GM18861 (cell line): ENCODE data around the gene YWHAG.
"Not testable (repeated sequence)": the region's sequence is repeated elsewhere in the genome, so short reads cannot be mapped to it uniquely, and the experiment has no call there.

Source experiments
- ATAC-seq: cut with Tn5 transposase; IDR thresholded peaks from one replicate; pipeline ENCODE4 v1.9.1; 2021; ENCODE audit not compliant: unreplicated experiment

The YWHAG gene

DNA sequence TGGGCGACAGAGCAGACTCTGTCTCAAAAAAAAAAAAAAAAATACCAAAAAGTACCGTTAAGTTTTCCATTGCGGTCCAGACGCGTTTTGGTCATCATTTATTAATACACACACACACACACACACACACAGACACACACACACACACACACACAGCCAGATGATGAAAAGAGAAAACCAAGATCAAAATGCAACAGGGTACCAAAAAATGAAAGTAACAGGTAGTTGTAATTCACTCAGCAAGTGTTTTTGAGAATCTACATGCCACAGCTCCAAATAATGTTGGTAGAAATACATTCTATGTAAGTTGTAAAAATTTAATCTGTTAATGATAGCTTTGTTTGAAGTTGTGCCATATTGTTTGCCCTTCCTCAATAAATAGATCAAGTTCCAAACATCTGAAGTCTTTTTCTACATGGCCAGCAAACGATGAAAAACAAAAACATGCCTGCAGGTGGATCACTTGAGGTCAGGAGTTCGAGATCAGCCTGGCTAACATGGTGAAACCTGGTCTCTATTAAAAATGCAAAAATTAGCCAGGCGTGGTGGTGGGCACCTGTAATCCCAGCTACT, 9.4 kb downstream of the YWHAG start:
- no peak for ATAC-seq

DNA sequence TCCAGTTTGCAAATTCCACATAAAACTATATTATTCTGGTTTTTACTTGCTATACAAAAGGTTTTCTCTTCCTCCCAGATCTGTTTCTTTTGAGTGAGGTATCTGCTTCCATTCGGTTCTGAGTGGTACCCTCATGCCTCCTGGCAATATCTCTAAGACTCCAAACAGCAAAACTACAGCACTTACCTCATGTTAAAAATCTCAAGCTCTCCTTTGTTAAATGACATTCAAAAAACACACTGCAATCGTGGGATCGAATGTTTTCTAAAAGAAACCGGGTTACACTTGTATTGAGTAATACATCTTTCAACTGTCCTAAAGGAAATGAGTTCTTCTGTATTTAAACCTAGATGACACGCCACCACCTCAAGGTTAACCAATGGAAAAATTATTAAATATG, 11.1 kb downstream of the YWHAG start:
- ATAC-seq = no peak

DNA sequence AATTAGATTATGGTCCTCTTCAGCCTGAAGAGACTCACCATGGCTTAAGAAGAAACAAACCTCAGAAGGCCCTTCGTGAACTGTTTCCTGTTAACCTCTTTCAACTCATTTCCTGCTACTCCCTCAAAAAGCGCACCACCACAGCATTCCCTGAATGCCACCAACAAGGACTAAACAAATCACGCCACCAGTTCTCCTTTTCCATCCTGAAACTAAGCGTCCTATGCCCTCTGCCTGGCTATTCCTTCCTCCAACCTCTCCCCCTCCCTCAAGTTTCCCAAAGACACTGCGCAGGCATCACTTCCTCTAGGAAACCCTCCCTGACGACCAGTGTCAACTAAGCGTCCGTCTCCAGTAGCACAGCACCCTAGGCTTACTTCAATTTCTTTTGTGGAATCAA, 12.0 kb downstream of the YWHAG start:
- no peak for ATAC-seq

DNA sequence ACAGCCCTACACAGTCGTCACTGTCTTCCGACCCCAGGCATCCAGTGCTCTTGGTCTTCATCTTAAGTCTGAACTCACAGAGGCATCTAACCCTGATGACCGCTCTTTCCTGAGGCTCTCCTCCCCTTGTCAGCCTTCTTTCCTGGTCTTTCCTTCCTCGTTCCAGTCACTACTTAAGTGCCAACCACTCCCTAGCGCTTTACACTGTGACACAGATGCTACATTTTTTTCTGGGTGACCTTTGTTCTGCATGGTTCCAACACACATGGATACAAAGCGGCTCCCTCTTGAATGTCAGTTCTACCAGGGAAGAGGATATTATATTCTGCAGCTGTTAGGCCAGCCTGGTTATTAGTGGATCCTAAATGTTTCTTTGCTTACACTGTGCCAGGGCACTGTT, 12.7 kb downstream of the YWHAG start:
- ATAC-seq = no peak

DNA sequence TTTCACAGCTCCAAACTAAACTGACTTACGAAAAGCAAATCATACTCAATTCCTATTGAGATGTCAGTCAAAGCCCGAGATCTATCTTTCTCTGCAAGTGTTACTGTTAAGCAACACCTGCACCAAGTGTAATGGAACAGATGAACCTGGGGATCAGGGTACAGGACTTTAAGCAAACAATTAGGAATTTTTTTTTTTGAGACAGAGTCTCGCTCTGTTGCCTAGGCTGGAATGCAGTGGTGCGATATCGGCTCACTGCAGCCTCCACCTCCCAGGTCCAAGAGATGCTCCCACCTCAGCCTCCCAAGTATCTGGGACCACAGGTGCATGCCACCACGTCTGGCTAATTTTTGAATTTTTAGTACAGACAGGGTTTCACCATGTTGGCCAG, 14.9 kb downstream of the YWHAG start:
- no peak for ATAC-seq

DNA sequence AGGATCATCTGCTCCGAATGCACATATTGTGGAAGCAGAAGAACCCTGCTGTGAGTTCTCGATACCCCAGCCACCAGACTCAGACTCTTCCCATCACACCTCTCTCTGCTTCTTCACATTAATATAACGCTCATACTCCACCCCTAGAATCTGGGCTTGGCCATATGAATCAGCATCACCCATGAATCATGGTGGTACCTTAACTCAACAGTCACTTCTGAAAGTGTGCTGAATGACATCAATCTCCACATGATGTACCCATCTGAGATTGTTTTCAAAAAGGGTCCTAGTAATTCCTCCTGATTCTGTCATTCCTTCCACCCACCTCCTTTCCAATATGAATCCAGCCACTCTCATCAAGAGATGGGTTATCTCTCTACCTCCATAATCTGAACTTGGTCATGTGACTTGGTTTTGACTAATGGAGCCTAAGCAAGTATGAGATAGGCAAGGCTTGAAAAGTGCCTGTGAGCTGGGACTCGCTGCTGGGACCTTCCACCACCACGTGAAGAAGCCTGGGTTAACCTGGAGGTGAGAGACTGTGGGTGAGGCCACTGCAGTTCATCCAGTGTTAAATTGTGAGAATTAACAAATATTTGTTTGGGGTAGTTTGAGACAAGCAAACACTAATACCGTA, 15.4 kb downstream of the YWHAG start:
- no peak for ATAC-seq

DNA sequence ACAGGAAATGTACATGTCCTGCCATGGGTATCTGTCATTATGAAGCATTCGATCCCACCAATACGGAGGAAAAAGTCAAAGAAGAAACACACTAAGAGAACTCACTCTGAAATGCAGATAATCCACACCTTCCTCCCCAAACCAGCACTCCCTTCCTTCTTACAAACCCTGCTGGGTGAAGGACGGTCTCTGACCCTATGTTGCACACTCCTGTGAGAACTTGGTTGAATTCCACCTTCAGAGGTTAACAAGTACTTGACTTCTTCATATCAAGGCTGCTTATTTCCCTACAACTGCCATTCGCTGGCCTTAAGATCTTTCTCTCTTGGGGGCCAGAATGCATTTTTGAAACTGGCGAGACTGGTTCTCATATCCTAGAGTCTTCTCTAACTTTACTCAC, 16.6 kb downstream of the YWHAG start:
- no peak for ATAC-seq

DNA sequence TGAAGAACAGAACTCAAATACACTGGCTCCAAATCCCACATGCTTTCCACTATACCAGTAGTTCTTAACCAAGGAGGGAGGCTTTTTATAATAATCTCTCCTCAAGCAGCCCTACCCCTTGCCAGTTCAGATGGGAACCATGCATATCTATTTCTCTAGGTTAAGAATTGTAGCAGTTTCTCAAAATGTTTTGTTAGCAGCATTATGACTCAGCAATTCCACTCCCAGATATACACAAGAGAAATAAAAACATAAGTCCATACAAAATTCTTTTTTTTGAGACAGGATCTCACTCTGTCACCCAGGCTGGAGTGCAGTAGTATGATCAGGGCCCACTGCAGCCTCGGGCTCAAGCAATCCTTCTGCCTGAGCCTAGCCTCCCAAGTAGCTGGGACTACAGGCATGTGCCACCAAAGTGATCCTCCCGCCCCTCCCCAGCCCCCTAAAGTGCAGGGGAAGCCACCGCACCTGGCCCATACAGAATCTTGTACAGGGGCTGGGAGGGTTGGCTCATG, 18.1 kb downstream of the YWHAG start:
- no peak for ATAC-seq

DNA sequence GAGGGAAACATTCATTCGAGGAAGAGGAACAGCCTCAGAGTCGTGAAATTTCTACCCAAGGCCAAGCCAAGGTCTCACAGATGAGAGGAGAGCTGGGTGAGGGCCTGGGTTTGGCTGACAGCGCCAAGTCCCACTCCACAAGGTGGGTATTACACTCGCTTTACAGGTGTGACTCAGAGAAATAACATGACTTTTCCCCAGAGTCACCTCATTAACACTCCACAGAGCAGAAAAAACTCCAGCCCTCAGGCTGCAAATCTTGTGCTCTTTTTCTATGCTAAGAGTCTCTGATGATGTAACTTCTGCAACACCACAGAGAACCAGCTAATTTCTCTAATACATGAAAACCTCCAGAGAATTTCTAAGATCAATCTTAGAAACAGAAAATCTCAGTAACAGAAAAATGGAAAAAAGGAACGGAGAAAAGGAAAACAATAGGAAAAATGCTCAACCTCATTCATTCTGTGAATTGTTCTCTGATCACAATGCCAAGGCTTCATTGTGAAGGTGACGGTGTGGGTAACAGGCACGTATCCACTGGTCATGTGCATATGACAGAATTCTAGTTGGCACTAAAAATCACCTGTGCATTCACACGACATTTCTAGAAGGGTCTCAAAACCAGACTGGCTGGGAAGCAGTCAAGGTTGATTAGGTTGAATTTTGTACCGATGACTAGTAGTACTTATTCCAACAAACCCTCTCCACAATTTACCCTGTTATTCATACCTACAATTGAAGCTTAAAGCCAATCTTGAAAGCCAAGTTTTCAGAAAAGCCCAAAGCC, 20.3 kb downstream of the YWHAG start:
- ATAC-seq = no peak

DNA sequence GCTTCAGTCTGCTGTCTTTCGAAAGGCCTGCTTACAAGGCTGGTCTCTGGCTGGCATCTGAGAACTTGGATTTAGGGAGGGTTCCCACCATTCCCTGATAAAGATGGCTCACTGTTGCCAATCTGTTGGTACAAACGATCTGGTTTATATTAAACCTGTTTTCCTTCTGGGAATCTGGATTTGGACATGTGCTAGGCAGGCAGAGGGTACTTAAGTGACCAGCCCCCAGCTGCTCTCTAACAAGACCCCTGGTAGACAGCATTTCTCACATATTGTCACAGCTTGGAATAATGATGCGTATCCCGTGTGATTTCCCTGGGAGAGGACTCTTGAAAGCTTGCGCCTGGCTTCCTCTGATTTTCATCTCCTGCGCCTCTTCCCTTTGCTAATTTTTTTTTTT, 21.6 kb downstream of the YWHAG start:
- ATAC-seq = no peak

DNA sequence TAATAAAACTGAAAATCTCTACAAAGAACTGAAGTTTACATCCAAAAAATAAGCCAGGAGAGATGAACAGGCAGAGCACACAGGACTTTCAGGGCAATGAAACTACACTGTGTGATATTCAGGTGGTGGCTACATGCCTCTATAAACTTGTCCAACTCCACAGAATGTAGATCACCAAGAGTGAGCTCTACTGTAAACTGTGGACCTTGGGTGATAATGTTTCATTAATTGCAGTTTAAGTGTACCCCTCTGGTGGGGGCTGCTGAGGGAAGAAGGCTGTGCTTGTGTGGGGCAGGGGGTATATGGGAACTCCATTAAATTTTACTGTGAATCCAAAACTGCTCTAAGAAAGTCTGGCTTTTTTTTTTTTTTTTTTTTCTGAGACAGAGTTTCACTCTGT, 22.7 kb downstream of the YWHAG start:
- no peak for ATAC-seq

DNA sequence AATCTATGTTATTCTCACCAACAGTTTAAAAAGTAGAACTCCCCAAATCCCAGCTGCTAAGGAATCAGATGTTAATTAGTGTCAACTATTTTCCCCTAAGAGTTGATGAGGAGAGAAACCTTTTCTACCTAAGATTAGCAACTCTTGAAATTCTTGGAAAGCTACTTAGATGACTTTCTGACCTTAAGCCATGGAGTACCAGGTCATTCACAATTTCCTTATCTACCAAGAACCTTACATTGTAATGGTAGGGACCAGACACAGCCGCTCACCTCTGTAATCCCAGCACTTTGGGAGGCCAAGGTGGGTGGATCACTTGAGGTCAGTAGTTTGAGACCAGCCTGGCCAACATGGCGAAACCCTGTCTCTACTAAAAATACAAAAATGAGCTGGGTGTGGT, 23.4 kb downstream of the YWHAG start:
- ATAC-seq = not testable (repeated sequence)

DNA sequence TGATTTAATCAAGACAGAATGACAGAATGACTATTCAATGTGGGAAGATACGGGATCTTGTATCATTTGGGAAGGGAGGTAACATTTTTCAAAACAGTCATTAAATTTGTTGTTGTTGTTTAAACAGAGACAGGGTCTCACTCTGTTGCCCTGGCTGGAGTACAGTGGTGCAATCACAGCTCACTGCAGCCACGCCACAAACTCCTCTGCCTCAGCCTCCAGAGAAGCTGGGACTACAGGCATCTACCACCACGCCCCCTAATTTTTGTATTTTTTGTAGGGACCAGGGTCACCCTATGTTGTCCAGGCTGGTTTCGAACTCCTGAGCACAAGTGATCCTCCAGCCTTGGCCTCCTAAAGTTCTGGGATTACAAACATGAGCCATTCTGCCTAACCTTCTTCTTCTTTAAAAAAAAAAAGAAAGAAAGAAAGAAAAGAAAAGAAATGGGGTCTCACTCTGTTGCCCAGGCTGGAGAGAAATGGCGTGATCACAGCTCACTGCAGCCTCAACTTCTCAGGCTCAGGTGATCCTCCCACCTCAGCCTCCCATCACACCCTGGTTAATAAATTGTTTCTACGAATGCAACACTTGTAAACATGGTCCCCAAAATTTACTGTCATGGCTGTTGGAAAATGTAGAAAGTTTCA, 24.3 kb downstream of the YWHAG start:
- no peak for ATAC-seq

DNA sequence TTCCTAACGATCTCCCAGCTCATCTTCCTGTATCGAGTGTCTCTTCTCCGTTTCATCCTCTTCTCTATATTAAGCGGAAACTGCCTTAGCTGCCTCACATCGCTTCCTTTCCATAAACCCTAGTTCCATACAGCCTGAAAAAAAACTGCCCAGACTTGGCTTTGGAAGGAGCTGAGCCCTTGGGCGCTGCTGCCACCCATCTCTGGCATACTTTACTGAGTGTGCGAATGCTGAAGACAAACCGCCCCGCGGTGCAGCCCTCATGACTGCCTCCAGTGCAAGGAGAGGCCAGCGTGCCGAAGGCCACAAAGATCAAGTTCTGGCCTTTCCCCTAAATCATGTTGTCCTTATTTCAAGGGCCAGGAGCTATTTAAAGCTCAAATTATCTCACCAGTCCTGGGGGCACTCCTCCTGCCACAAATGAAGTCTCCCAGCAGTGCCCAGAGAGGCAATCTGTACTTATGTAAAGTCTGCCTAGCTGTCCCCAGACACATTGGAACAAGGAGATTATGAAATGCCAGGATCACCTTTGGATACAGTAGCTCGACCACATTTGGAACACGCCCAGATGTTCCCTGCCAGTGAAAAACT, 25.2 kb downstream of the YWHAG start:
- no peak for ATAC-seq

DNA sequence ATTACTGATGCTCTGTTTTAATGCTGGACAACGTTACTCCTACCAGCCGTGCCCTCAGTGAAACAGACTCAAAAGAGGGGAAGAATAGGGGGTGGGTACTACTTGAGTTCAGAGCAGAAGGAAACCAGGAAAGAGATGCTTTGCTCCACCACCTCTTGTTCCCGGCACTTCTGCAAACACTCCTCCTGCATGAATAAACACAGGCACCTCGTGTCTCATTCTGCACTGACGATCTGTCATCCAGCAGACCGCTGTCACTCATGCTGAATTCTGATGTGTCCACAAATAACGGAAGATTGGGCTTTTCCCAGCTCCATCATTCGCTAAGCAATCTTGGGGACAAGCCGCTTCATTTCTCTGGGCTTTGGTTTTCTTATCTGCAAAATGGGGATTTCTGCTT, 26.7 kb downstream of the YWHAG start:
- no peak for ATAC-seq

DNA sequence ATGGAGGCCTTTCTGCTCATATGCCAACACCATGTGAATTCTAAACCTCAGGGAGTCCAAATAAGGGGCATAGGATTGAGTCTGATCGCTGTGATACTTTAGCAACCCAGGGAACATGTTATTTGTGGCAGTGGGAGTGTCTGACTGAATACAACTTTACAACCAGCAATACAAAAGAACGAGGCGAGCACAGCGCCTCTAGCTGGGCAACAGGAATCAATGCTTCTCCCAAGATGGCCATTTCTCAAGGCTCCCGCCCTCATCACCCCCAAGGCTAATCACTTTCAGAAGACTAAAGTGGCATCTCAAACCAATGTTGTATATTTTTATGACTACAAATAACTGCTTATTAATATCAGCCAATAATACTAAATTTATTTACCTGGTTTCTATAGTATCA, 28.1 kb downstream of the YWHAG start:
- no peak for ATAC-seq

DNA sequence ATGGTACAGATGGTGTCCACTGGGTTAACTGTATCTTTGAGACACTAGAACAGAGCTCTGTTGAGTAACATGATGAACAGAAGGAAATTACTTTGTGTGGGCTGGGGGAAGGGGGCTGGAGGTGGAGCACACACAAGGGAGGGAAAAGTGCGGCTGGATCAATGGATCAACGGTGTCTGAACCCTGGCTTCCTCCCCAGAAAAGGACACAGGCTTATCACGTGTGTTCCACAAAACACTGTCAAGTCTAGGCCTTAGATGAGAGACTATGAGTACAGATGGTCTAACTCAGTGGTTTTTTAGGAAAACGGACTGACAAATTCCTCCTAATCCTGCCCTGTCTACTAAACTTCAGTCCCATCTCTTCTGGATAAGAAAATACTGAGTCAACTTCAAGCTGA, 28.5 kb downstream of the YWHAG start:
- no peak for ATAC-seq

DNA sequence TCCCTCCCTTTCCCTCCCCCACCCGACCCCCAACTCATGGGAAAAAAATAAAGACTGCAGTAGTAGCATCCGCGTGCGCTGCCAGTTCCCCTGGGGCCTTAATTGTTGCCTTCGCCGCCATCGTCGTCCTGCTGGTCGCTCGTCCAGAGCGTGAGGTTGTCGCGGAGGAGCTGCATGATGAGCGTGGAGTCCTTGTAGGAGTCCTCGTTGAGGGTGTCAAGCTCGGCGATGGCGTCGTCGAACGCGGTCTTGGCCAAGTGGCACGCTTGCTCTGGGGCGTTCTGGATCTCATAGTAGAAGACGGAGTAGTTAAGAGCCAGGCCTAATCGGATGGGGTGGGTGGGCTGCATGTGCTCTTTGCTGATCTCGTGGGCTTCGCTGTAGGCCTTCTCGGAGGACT, 29.3 kb downstream of the YWHAG start:
- no peak for ATAC-seq

DNA sequence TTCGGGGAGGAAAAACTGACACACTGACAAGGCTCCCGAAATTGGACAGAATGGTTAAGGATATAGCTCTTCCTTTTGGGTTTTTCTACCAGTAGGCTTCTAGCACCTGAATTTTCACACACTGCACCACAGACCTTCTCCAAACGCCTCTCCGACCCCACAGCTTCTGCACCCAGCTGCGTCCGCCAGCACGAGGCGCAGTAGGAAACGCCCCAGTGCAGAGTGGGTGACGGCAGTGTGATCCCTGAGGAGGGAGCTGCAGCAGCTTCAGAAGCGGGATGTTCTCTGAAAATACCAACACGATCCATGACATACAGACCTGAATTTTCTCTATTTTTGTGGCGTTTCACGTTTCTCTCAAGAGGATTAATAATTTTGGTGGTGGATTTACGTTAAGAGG, 30.4 kb downstream of the YWHAG start:
- ATAC-seq = no peak

DNA sequence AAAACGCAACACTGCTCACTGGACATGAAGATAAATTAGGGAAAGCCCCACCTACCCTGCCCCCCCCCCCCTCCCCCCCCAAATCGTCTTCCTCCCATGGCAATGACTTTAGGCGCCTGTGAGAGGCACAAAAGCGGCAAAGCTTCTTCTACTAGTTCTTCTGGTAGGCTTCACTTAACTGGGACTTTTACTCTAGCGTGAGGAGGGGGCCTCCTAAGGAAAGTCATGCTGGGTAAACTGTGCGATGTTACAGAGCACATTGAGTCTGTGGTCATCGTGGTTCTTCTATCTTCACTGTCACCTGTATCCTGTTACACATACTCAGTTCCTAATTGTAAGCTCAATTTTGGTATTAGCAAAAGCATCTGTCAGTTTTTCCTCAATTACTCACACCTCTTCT, 31.2 kb downstream of the YWHAG start:
- no peak for ATAC-seq

DNA sequence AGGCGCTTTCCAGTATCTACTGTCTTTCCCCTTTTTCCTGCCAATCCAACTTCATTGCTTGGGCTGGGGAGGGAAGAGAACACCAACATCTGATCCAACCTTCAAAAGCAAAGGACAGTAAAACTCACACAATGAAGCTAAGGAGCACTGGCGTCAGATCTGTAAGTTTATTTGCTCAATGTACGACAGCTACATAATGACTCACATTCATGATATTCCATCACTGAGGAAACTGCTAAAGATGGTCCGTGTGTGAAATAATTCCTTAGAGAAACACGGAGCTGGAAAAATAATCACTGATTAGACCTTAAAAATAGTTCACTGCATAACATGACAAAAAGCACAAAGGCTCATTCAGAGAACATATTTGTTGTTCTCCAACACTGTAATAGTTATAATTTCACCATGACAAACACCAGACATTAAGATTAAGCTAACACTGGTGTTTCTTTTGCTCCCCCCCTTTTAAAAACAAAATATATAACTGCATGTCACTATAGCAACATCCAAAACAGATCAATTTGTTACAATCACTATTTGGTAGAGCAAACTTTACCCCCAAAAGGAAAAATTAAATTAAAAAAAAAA, 32.1 kb downstream of the YWHAG start:
- ATAC-seq = no peak
